Measurements from ENCODE around the gene RBM34.

GRCh38 chr1:235161685-235162327 is 756 bp upstream of the RBM34 start:
- TF ChIP-seq CTCF (IDR thresholded peaks at IDR 0.05; ENCODE audit: insufficient read depth, low read length), result no peak
- no peak for TF ChIP-seq REST (IDR thresholded peaks at IDR 0.05; ENCODE audit: insufficient replicate concordance, low read depth)
